HG02981 (cell line): Measurements from ENCODE around the gene COL6A2.
"Not testable (repeated sequence)": the region's sequence is repeated elsewhere in the genome, so short reads cannot be mapped to it uniquely, and the experiment has no call there.

Experiments used
- ATAC-seq: cut with Tn5 transposase; IDR thresholded peaks from one replicate; pipeline ENCODE4 v1.9.1; 2021; ENCODE audit warnings: mild to moderate bottlenecking, moderate library complexity; ENCODE audit not compliant: unreplicated experiment

COL6A2 gene

DNA sequence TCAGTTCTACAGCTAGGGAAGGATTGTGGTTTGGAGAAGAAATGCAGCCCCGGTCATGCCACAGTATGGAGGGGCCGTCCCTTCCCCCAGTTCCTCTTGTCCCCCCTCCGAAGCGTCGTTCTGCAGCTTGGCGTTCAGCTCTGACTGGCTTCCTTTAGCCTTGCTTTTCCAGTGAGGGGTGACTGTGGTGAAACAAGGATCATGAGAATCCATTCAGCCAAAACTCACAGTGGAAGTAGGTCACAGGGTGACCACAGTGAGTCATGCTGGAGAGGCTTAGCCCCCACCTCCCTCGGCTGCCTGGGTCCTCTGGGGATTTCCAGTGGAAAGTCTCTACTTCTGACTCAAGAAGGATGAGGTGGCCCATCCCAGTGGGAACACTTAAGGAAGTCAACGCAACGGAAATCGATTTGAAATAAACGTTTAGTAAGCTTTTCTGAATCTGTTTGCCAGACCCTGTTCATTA is 37.3 kb upstream of the COL6A2 start:
- ATAC-seq: no peak

DNA sequence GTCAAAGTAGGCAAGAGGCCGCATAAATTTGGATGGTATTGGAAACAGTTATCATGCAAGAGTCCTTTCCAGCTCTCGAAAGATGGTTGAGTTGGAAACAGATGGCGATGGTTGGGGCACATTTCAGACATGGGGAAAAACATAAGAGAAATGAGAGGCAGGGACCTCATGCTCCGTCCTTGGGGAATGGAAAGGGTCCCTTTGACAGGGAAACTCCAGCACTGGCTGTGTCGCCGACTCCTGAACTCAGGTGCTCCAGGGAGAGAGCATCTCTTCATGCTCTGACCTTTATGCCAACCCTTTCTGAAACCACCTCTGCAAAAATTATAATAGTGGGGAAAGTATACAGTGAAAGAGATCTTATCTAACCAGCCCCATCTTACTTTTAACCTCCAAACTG is 36.8 kb upstream of the COL6A2 start:
- no peak for ATAC-seq

DNA sequence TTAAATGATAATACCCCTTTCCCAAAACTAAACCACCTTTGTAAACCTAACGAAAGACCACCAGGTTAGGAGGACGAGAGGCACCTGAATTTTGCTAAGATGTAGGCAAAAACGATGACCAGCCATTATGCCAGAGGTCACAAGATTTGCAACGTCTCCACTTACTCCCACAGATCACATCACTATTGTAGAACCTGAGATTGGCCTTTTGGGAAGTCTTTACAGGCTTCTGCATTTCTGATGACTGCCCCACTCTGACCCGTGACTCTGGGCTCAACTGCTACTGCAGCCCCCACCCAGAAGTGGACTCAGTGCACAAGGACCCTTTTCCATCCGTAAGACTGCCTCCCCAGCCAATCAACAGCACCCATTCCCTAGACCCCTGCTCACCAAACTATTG is 36.4 kb upstream of the COL6A2 start:
- no peak for ATAC-seq

DNA sequence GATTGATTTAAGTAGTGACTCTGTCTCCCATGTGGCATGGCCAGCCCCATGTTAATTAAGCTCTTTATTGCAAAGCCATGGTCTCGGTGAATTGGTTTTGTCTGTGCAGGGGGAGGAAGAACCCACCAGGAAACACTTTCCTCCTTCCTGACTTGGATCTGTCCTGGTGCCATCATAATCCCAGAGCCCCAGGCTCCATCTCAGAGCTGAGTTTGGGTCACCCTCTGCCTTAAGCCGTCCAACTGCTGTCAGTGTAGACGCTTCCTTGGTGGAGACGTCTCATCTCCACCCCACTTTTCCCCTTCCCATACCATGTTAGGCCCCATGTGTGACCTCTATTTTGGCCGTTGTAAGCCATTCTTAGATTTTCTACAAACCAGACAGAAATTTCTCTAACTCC is 36.0 kb upstream of the COL6A2 start:
- ATAC-seq: no peak

DNA sequence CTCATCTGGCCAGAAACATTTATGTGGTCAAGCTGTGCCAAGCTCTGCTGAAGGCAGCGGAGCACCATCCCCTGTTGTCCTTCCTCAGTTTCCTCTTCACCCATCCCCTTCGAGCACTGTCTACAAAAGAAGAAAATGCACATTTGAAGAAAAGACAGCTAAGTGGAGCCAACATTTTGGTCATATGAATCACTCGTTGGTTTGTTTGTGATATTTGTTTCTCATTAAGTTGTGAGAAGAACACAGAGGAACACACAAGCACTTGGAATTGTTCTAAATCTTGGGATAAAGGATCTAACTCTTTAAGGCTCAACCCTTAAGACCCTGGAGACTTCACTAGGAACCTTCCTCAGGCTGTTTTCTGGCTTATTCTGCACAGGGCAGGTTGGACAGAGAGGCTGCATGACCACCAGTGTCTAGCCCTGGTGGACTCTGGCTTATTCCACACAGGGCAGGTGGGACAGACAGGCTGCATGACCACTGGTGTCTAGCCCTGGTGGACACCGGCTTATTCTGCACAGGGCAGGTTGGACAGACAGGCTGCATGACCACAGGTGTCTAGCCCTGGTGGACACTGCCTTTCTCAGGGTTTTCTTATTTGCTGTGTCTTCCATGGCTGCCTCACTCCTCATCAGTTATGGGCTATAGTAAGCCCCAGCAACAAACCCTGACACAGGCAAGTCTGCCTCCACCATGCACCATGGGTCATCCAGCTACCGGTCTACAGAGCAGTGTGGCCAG is 35.3 kb upstream of the COL6A2 start:
- ATAC-seq: no peak

DNA sequence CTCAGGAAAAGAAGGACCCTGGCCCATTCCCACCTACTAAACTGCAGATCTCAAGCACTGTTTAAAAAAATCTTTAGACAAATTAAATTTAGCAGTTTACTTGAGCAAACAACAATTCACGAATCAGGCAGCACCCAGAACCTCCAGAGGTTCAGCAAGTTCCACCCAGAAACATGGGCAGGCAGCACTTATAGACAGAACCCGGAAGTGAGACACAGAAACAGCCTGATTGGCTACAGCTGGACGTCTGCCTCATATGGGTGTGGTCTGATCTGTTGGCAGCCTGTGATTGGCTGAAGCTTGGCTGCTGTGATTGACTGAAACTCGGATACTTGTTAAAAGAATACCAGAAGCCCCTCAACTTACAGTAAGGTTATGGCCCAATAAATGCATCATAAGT is 34.7 kb upstream of the COL6A2 start:
- no peak for ATAC-seq

DNA sequence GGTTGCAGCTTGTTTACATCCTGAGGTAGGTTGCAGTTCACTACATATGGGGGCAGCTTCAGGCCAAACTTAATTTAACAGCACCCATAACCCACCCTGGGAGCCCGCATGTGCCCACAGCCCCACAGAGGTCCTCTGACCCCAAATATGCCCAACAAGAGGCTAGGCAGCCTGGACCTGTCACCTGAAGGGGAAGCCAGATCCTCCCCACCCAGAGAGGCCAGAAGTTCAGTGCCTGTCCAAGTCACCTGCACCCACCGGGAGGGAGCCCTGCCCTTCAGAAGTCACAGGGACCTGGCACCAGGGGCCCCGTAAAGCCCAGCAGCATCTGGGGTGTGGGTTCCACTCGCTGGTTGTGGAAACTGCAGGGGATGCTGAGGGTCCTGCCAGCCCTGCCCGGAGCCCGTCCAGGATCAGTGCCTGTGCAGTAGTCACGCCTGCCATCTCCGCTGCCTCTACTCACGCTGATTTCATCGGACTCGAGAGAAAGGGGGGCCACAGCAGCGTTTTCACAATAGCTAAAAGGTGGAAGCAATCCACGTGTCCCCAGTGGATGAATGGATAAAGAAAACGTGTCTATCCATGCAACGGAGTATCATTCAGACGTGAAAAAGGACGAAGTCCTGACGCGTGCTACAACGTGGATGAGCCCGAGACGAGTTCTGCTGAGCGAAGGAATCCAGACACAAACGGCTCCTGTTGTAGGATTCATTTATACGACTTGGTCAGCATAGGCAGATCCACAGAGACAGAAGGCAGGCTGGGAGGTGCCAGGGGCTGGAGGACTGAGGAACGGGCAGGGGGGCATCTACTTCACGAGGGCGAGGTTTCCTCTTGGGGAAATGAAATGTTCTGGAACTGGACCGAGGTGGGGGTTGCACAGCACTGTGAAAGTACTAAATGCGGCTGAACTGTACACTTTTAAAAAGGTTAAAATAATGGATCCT is 33.9 kb upstream of the COL6A2 start:
- no peak for ATAC-seq

DNA sequence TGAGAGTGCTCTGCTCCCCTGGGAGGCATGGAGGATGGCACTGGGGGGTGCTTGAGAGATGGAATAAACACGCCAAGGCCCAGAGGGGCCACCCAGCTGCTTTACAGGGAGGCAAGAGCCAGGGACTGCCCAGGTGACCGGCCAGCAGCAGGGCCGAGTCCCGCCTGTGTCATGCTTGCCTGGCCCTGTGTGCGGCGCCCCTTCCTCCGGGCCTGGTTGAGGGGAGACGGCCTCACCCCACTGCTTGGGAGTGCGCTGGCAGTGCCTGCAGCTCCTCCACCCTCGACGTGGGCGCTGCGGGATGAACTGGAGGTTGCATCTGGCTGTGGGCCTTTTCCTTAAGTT is 33.1 kb upstream of the COL6A2 start:
- no peak for ATAC-seq

DNA sequence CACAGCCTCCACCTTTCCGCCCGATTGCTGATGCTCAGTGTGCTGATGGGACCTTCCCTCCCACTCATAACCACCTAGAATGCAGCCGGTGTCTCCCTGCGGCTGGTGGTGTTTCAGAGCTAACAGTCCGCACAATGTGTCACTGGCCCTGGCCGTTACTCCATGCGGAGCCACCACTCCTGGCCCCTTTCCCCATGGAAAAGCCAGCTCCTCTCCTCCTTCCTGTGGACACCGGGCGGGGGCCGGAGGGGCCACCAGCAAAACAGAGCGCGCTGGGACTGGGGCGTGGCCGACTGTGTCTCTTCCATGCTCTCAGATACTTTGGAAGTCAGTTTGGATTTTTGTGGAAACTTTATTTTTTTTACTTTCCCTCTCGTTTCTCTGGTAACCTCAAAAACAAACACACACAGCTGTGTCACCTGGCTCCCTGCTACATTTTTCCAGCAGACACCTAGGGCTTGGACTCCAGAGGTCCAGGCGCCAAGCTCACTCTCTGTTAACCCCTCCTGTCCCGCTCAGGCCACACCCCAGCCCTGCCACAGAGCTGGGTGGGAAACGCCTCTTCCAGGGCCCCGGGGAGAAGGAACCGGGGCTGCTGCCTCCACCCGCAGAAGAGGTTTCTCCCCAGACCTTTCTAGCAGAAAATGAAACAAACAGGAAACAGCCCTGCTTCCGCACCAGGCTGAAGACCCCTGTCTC is 32.5 kb upstream of the COL6A2 start:
- ATAC-seq: no peak

DNA sequence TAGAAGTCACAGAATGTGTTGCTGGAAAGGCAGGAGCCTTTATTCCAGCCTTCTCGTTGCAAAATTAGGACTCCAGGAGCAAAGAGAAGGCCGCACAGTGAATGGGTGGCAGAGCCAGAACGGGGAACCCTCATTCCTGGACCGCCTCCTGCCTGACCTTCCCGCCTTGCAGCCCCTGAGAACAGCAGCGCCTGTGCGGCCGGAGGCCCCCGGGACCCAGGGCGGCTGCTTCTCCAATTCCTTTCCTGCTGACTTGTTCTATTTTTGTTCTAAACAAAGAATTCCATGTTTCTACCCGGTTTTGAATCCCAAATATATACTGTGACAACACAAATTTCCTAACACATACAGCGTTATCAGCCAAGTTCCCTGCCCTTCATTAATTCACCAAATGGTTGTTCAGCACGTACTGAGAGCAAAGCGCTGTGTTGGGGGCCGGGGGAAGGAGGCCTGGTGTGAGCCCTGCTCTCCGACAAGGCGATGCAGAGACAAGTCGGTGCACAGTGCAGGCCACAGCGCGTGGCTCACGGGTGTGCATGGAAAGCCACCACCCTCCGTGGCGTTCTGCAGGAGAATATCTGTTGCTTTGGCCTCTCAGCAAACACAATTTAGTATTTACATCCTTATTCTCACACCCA is 31.9 kb upstream of the COL6A2 start:
- no peak for ATAC-seq

DNA sequence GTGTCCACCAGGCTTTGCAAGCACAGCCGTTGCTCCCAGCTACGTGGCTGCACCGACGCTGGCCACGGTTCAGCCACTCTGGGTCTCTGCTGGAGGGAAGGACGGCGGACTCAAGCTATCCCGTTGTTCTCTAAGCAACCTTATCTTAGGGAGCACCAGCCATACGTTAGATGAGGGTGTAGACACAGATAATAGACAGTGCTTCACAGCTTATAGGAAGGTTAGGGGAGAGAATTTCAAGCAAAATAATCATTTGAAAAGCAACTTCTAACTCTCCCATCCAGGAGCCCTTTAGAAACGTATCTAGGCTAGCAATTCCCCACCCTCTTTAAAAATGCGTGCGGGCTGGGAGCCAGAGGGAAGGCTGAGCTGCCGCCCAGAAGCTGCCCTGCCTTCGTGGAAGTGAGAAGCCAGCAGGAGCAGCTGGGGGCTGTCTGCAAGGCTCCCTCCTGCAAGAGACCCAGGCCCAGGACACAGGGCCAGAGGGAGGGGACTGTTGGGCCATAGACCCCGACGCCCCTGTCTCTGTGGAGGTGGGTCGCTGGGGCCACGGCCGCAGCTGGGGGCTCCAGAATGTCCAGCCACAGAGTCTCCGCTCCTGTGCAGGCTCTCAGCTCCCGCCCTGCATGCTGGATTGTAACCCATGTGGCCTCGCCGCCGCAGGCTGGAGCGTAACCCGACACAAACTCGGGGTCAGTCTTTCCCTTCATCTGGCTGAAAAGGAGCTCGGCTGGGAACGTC is 31.2 kb upstream of the COL6A2 start:
- no peak for ATAC-seq

DNA sequence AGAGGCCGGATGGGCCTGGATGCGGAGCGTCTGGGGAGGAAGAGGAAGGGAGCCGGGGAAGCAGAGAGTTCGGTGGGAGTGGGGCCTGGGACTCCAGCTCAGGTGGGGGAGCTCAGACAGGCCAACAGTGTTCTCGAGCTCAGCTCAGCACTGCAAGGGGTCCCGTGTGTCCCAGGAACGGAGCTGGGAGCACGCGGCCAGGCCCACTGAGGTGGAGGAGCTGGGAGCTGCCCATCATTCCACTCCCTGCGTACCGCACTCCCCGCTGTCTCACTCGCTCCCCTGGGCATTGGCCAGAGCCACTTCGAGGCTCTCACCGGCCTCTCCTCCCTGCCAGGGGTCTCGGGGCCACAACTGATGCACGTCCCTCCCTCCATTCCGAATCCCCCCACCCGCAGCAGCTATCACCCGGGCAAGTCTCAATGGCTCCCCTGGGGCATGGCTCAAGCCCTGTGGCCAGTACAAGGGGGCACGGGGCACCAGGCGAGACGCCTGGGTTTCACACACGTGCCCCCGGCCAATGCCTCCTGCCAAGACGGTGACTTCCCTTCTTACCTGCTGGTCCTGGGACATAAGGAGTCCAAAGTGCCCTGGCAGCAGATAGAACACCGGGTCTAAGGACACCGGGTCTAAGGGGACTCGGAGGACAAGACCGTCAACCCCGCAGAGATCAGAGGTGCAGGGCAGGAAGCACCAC is 30.3 kb upstream of the COL6A2 start:
- ATAC-seq: no peak

DNA sequence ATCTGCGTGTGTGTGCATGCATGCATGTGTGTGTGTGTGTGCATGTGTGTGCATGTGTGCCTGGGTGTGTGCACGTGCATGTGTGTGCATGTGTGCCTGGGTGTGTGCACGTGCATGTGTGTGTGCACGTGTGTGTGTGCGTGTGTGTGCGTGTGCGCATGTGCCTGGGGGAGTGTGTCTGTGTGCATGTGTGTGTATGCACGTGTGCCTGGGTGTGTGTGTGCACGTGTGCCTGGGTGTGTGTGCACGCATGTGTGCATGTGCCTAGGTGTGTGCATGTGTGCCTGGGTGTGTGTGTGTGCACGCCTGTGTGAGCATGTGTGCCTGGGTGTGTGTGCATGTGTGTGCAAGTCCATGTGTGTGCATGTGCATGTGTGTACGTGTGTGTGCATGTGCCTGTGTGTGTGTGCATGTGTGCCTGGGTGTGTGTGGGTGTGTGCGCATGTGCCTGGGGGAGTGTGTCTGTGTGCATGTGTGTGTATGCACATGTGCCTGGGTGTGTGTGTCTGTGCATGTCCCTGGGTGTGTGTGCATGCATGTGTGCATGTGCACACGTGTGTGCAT is 29.3 kb upstream of the COL6A2 start:
- ATAC-seq: no peak

DNA sequence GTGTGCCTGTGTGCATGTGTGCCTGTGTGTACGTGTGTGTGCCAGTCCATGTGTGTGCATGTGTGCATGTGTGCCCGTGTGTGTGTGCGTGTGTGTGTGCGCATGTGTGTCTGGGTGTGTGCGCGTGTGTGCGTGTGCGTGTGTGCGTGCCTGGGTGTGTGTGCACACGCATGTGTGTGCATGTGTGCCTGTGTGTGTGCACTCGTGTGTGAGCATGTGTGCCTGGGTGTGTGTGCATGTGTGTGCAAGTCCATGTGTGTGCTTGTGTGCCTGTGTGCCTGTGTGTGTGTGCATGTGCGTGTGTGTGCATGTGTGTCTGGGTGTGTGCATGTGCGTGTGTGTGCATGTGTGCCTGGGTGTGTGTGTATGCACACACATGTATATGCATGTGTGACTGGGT is 28.7 kb upstream of the COL6A2 start:
- ATAC-seq: no peak

DNA sequence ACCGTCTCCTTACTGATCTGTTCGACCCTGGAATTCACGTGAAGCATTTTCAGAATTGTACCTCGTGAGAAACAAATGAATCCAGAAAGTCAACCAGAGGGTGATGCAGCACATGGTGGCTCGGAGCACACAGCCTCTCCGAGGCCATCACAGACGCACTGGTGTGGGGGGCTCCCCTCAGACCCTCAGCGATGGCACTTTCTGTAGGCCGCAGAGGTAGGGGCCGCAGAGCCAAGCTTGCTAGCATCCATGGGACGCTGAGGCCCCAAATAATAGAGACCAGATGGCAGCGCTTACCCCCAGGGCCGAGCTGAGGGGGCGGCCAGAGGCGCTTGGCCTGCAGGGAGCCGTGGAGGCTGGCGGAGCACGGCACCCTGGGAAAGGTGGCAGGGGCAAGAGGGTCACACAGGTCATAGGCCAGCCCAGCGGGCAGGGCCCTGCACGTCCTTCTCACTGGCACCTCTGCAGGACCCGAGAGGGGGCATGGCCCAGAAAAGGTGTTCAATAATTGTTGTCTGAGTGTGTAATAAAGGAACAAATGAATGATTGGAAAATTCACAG is 28.1 kb upstream of the COL6A2 start:
- no peak for ATAC-seq

DNA sequence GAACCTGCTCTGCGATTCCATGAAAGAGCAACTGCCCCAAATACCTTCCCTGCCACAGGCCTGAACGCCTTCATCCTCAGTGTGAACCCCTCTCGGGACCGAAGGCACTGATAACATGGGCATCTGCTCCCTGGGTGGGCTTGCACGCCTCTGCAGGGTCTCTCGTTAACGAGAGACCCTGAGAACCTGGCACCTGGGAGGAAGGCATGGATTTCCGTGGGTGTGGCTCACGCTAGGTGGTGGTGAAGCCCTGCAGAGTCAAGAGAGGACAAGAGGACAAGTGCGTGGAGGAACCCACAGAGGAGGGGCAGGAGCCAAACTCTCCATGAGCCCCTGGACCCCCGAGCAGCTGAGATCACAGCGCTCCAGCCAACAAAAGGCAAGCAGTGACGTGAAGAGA is 26.8 kb upstream of the COL6A2 start:
- ATAC-seq: no peak

DNA sequence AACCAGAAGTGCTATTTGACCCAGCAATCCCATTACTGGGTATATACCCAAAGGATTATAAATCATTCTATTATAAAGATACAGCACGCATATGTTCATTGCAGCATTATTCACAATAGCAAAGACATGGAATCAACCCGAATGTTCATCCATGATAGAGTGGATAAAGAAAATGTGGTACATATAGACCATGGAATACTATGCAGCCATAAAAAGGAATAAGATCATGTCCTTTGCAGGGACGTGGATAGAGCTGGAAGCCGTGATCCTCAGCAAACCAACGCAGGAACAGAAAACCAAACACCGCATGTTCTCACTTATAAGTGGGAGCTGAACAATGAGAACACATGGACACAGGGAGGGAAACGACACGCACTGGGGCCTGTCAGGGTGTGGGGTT is 21.2 kb upstream of the COL6A2 start:
- ATAC-seq: not testable (repeated sequence)

DNA sequence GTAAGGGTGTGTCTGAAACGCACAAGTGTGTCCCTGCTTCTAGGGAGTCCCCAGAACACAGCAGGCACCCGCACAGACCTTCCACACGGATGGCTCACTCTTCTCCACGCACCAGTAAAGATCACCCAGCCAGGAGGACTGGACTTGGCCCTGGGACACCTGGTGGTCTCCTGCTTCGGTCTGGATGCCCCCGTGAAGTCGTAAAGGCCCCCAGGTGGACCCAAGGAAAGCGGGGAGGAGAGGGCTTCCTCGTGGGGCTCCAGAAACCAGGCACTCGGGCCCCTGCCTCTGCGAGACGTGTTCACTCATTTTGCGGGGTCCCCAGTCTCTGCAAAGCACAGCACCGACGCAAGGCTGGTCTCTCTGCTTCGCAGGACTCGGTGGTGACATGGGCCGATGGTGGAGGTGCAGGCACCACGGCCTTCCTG is 20.2 kb upstream of the COL6A2 start:
- no peak for ATAC-seq

DNA sequence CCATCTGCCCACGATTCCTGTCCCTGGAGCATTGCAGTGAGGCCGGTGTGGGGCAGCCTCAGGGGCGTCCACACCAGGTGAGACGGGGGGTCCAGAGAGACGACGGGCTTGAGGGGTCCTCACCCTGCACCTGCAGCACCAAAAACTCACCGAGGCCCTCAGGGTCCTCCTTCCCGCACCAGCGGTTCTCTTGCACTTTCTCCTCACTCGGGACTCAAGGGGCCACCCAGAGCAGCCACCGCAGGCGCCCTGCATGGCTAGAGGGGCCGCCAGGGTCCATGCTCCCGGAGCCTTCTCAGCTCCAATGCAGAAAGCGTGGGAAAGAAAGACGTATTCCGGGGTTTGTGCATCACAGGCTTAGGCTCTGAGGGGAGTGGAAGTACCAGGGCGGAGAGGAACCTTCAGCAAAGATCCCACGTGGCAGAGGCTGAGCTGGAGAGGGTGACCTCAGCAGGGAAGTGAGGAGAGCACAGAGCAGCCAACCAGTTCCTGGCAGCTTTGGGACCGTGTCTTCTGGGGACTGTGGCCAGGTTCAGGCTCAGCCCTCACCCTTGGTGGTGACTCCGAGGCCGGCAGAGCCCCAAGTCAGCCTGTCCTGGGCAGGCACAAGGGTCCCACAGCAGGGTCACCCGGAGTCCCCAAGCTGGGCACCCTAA is 19.5 kb upstream of the COL6A2 start:
- ATAC-seq: no peak
